Upper lobe of left lung (tissue), 6 donors: ENCODE results near the gene RYR1. TPM values are rescaled to one million over a fixed set of nuclear protein-coding genes. Genes with fewer than 3 reads are reported as not detected.

ENCODE experiments used
- ATAC-seq, 2 donors: fragments of 200-7000 bp; cut with Tn5 transposase; one replicate each; pipeline ENCODE4 v1.9.1; 2022; ENCODE audit warnings: mild to moderate bottlenecking in 2 of 2, moderate library complexity in 2 of 2; ENCODE audit not compliant: low FRiP score in 2 of 2
- DNase-seq, 2 donors: peaks; one replicate each; pipeline ENCODE4 v3.0.0-alpha.2; 2019 to 2020
- H3K27ac ChIP-seq, 4 donors: fragments of 200-600 bp; sonication (generic); one replicate each; pipeline ENCODE4 v1.5.1; 2016 to 2019
- H3K27me3 ChIP-seq, 4 donors: fragments of 200-600 bp; sonication (generic); one replicate each; pipeline ENCODE4 v1.5.1; 2017 to 2019
- H3K36me3 ChIP-seq, 4 donors: fragments of 200-600 bp; sonication (generic); one replicate each; pipeline ENCODE4 v1.5.1; 2016 to 2019
- H3K4me1 ChIP-seq, 4 donors: fragments of 200-600 bp; sonication (generic); one replicate each; pipeline ENCODE4 v1.5.1; 2018 to 2019
- H3K4me3 ChIP-seq, 4 donors: fragments of 200-600 bp; sonication (generic); one replicate each; pipeline ENCODE4 v1.5.1; 2017 to 2019; ENCODE audit warnings: mild to moderate bottlenecking in 2 of 4, moderate library complexity in 1 of 4
- H3K9me3 ChIP-seq, 4 donors: fragments of 200-600 bp; sonication (generic); one replicate each; pipeline ENCODE4 v1.5.1; 2018 to 2019
- CTCF ChIP-seq, 6 experiments: fragments of 450-650 bp in 4 of 6; fragments of 200-600 bp in 2 of 6; sonication (generic) in 2 of 6; IDR thresholded peaks; one replicate each; pipeline ENCODE4 v1.5.1; 2016 to 2019; ENCODE audit warnings: antibody characterized with exemption in 6 of 6
- EP300 ChIP-seq, 4 donors: sonication (generic); formaldehyde crosslinking; IDR thresholded peaks; one replicate each; pipeline ENCODE4 v1.5.1; 2017; ENCODE audit warnings: antibody characterized with exemption in 4 of 4, control low read depth in 2 of 4
- POLR2A ChIP-seq, 4 donors: fragments of 450-650 bp; IDR thresholded peaks; one replicate each; pipeline ENCODE4 v1.5.1; 2016 to 2017; ENCODE audit warnings: antibody characterized with exemption in 4 of 4, mild to moderate bottlenecking in 2 of 4
- POLR2AphosphoS5 ChIP-seq, 2 donors: sonication (generic); formaldehyde crosslinking; IDR thresholded peaks; one replicate each; pipeline ENCODE4 v1.5.1; 2017; ENCODE audit warnings: antibody characterized with exemption in 2 of 2
- WGBS, 2 donors: methylation state at CpG; one replicate each; pipeline ENCODE4 v1.1.5; 2017 to 2018; 5-methylcytosine and 5-hydroxymethylcytosine counted together
- total RNA-seq, 6 donors: library from RNA; depleted of rRNA in 4 of 6; stranded (reverse); fragments of >200 nt in 4 of 6; gene quantifications; one replicate each; pipeline versions ENCODE4 v1.1.0 to v1.2.1, GENCODE V29; 2016 to 2021
- donor health status: DM: no; HTN: no; CAD: no; lungs with moderate emphysema.
- donor health status: DM: no; HTN: yes; CAD: no; lungs with severe emphysema.

The RYR1 gene
- total RNA-seq, 6 donors from 2014 or later: 1.1 to 22.0 (median 5.5) TPM

GRCh38 chr19:38429055-38429810 lies 4.3 kb upstream of the RYR1 start:
- Histone ChIP-seq H3K4me1 (peaks cover 0 to 11% (median 8%) of the 10 kb centered on the region in 4 donors), H3K27ac (no peak overlapping the region), H3K9me3 (no peaks in the 10 kb centered on the region), H3K4me3 (no peak overlapping the region), H3K36me3 (no peaks in the 10 kb centered on the region), H3K27me3 (peaks cover 0 to 10% (median 4%) of the 10 kb centered on the region in 4 donors)
- 54 to 59% methylated on average over 14 of the region's 14 CpGs for WGBS, 2 donors
- ATAC-seq (no peak), DNase-seq (no peak)
- TF ChIP-seq POLR2A (IDR thresholded peaks at IDR 0.05): no peak
- TF ChIP-seq CTCF (IDR thresholded peaks at IDR 0.05): no peak
- TF ChIP-seq POLR2AphosphoS5 (IDR thresholded peaks at IDR 0.05): no peak
- no peak for TF ChIP-seq EP300 (IDR thresholded peaks at IDR 0.05)

- TF ChIP-seq POLR2A (IDR thresholded peaks at IDR 0.05): no peak
- TF ChIP-seq CTCF (IDR thresholded peaks at IDR 0.05): no peak
- no peak for TF ChIP-seq EP300 (IDR thresholded peaks at IDR 0.05)
- no peak for TF ChIP-seq POLR2AphosphoS5 (IDR thresholded peaks at IDR 0.05)
- 80 to 93% methylated on average over 2 of the region's 2 CpGs for WGBS, 2 donors
These were observed 3.7 kb upstream of the RYR1 start for GRCh38 chr19:38429811-38430156.

DNA sequence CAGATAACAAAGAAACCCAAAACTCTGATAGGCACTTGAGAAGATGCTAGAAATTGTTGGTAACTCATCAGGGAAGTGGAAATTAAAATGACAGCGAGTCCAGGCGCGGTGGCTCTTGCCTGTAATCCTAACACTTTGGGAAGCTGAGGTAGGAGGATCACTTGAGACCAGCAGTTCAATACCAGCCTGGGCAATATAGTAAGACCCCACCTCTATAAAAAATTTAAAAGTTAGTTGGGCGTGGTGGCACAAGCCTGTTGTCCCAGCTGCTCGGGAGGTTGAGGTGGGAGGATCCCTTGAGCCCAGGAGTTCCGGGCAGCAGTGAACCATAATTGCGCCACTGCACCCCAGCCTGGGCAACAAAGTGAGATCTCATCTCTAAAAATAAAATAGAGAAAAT lies 2.6 kb upstream of the RYR1 start:
- ATAC-seq (no peak), DNase-seq (no peak)
- no peak for TF ChIP-seq POLR2AphosphoS5 (IDR thresholded peaks at IDR 0.05)
- no peak for TF ChIP-seq POLR2A (IDR thresholded peaks at IDR 0.05)
- TF ChIP-seq CTCF (IDR thresholded peaks at IDR 0.05): no peak
- no peak for TF ChIP-seq EP300 (IDR thresholded peaks at IDR 0.05)
- no peaks in the 10 kb centered on the region for H3K36me3 ChIP-seq
- peaks cover 0 to 14% (median 5%) of the 10 kb centered on the region in 4 donors for H3K27me3 ChIP-seq
- H3K4me3 ChIP-seq: no peak overlapping the region
- peaks cover 0 to 10% (median 6%) of the 10 kb centered on the region in 4 donors for H3K4me1 ChIP-seq
- no peaks in the 10 kb centered on the region for H3K9me3 ChIP-seq
- no peak overlapping the region for H3K27ac ChIP-seq
- WGBS, 2 donors: 87 to 90% methylated on average over 7 of the region's 7 CpGs

More at GRCh38 chr19:38429811-38430156, 3.7 kb upstream of the RYR1 start:
- DNase-seq (no peak), ATAC-seq (no peak)
- Histone ChIP-seq H3K36me3 (no peaks in the 10 kb centered on the region), H3K4me1 (peaks cover 0 to 11% (median 8%) of the 10 kb centered on the region in 4 donors), H3K4me3 (no peak overlapping the region), H3K27me3 (peaks cover 0 to 13% (median 5%) of the 10 kb centered on the region in 4 donors), H3K27ac (no peak overlapping the region), H3K9me3 (no peaks in the 10 kb centered on the region)

DNA sequence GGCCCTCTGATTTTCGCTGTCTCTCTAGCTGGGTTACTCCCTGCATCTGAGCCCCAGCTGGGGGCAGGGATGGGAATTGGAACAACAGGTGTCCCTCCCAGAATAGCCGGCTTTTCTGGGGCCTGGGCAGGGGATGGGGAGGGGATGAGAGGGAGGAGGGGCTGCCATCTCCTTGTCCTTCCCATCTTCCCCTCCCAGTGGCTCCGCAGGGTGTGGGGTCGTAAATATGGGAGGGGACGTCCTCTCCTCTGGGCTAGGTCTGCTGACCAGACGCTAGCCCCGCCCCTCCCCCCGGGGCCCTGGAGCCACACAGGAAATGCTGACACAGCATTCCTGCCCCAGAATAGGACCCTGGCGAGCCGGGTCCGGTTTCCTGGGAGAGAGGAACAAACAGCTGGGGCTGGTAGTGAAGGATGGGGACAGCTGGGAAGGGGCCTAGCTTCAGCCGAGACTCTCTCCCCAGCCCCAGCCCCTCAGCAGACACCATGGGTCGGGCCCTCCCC lies 1.1 kb downstream of the RYR1 start:
- TF ChIP-seq POLR2A (IDR thresholded peaks at IDR 0.05) (no peak), POLR2AphosphoS5 (IDR thresholded peaks at IDR 0.05) (no peak), EP300 (IDR thresholded peaks at IDR 0.05) (no peak), CTCF (IDR thresholded peaks at IDR 0.05) (no peak)
- Histone ChIP-seq H3K36me3 (no peaks in the 10 kb centered on the region), H3K27me3 (peaks cover 0 to 14% (median 5%) of the 10 kb centered on the region in 4 donors), H3K4me1 (peaks cover 0 to 10% (median 4%) of the 10 kb centered on the region in 4 donors), H3K4me3 (no peak overlapping the region), H3K9me3 (no peaks in the 10 kb centered on the region), H3K27ac (no peak overlapping the region)
- 18 to 25% methylated on average over 2 to 13 of the region's 13 CpGs for WGBS, 2 donors
- ATAC-seq (peak in 1 of 2 donors; percentile 25), DNase-seq (no peak)
